Measurements from ENCODE around the gene CELF2.

CELF2 gene

DNA sequence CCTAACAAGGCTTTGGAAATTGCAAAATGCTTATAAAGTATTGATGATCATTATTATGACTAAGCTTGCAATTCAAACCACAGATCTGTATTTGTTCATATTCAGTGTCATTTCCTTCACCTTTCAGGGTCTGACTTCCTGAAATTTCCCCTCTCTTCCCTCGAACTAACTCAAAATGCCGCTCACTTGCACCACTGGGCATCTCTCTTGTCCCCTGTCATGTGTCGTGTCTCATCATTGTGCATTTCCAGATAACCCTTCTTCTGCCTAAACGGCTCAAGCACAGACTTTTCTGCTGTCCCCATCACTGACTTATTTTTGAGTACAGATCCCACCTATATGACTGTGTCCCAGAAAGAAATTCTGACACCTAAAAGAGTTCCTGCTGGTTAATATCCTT is 41.0 kb upstream of the CELF2 start:
- H2BK12ac ChIP-seq (ENCODE audit: low read length): no peak overlapping the region
- no peak overlapping the region for H2AK5ac ChIP-seq (ENCODE audit: low read depth, low read length)
- no peak overlapping the region for H3K23ac ChIP-seq (ENCODE audit: low read depth, low read length, poor library complexity)
- DNase-seq (ENCODE audit: low spot score): no peak
- no peak overlapping the region for H3K18ac ChIP-seq (ENCODE audit: low read length)
- no peak overlapping the region for H2BK120ac ChIP-seq (ENCODE audit: low read depth, low read length)
- H3K9me3 ChIP-seq (replicated peaks in 1 of 2; ENCODE audit: control insufficient read depth in 2 of 2, insufficient read depth in 1 of 2, low read depth in 1 of 2, low read length in 2 of 2): peaks cover 0 to 6% of the 10 kb centered on the region in 2 donors
- H3K27ac ChIP-seq (replicated peaks; ENCODE audit: low read length): no peak overlapping the region
- H3K4ac ChIP-seq (ENCODE audit: low read length): no peak overlapping the region
- no peak overlapping the region for H4K91ac ChIP-seq (ENCODE audit: low read depth, low read length, poor library complexity)
- no peak overlapping the region for H3K9ac ChIP-seq (ENCODE audit: low read depth, low read length, poor library complexity)
- no peak overlapping the region for H2BK15ac ChIP-seq (ENCODE audit: low read length)
- no peak overlapping the region for H2BK5ac ChIP-seq (ENCODE audit: low read length)
- no peak overlapping the region for H4K8ac ChIP-seq (ENCODE audit: low read depth, low read length)
- no peaks in the 10 kb centered on the region for H3K4me1 ChIP-seq (ENCODE audit: control insufficient read depth in 2 of 2, insufficient read depth in 1 of 2, low read depth in 1 of 2, low read length in 2 of 2)
- peaks cover 0 to 6% (median 0%) of the 10 kb centered on the region in 3 experiments for H3K27me3 ChIP-seq (ENCODE audit: control insufficient read depth in 3 of 3, insufficient read depth in 3 of 3, low read depth in 1 of 3, low read length in 3 of 3)
- no peak overlapping the region for H3K4me2 ChIP-seq (ENCODE audit: insufficient read depth, low read length, poor library complexity, severe bottlenecking)
- H3K36me3 ChIP-seq (replicated peaks in 1 of 2; ENCODE audit: control insufficient read depth in 2 of 2, insufficient read depth in 2 of 2, low read length in 2 of 2): no peaks in the 10 kb centered on the region
- H3K4me3 ChIP-seq (ENCODE audit: low read length in 2 of 2): no peak overlapping the region
- WGBS, 2 donors (ENCODE audit: extremely low coverage in 2 of 2, insufficient read length in 2 of 2, insufficient replicate concordance in 1 of 2): no CpG with 5 or more reads among the region's 4 CpGs
- H2AFZ ChIP-seq (ENCODE audit: low read length): no peak overlapping the region
- no peaks in the 10 kb centered on the region for H3K79me1 ChIP-seq (ENCODE audit: low read depth, low read length)
- no peak overlapping the region for H3K14ac ChIP-seq (ENCODE audit: low read length)

DNA sequence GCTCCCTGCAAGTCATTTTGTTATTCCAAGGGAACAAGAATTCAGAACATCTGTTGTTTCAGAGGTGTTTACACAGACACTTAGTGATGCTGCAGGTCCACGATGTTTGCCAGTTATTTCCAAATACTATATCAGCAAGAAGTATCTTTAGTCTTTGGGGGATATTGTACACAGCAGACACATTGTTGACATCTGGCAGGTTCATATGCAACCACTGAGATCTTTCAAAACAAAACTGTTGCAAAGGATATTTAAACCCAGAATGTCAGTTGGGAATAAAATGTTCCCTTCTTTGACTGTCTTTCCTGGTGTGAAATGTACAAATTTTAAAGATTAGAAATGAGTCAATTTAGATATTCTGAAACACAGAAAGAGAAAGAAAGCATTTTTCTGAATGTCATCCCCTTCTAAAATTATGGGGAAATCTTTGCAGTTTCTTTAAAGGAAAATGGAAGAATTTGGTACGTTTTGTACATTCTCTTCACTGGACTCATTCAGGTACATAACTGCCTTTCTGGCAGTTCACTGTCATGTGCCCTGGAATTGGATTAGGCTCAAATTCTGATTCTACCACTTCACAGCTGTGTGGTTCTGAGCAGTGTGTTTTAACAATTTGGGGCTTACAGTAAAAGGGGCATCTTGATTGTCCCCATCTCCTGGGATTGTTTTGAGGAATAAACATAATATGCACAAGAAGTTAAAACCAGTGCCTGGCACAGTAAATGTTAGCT is 40.3 kb upstream of the CELF2 start:
- H2BK15ac ChIP-seq (ENCODE audit: low read length): no peak overlapping the region
- no peak overlapping the region for H3K18ac ChIP-seq (ENCODE audit: low read length)
- no CpG with 5 or more reads among the region's 2 CpGs for WGBS, 2 donors (ENCODE audit: extremely low coverage in 2 of 2, insufficient read length in 2 of 2, insufficient replicate concordance in 1 of 2)
- no peak overlapping the region for H3K4ac ChIP-seq (ENCODE audit: low read length)
- no peak overlapping the region for H3K9ac ChIP-seq (ENCODE audit: low read depth, low read length, poor library complexity)
- H3K4me3 ChIP-seq (ENCODE audit: low read length in 2 of 2): no peak overlapping the region
- no peak overlapping the region for H2BK120ac ChIP-seq (ENCODE audit: low read depth, low read length)
- no peak overlapping the region for H2AK5ac ChIP-seq (ENCODE audit: low read depth, low read length)
- H3K23ac ChIP-seq (ENCODE audit: low read depth, low read length, poor library complexity): no peak overlapping the region
- no peak overlapping the region for H2AFZ ChIP-seq (ENCODE audit: low read length)
- no peak overlapping the region for H3K27ac ChIP-seq (replicated peaks; ENCODE audit: low read length)
- no peaks in the 10 kb centered on the region for H3K79me1 ChIP-seq (ENCODE audit: low read depth, low read length)
- H3K4me1 ChIP-seq (ENCODE audit: control insufficient read depth in 2 of 2, insufficient read depth in 1 of 2, low read depth in 1 of 2, low read length in 2 of 2): no peaks in the 10 kb centered on the region
- no peak overlapping the region for H2BK5ac ChIP-seq (ENCODE audit: low read length)
- peaks cover 0 to 6% (median 0%) of the 10 kb centered on the region in 3 experiments for H3K27me3 ChIP-seq (ENCODE audit: control insufficient read depth in 3 of 3, insufficient read depth in 3 of 3, low read depth in 1 of 3, low read length in 3 of 3)
- H3K4me2 ChIP-seq (ENCODE audit: insufficient read depth, low read length, poor library complexity, severe bottlenecking): no peak overlapping the region
- no peak overlapping the region for H4K8ac ChIP-seq (ENCODE audit: low read depth, low read length)
- H3K9me3 ChIP-seq (replicated peaks in 1 of 2; ENCODE audit: control insufficient read depth in 2 of 2, insufficient read depth in 1 of 2, low read depth in 1 of 2, low read length in 2 of 2): peaks cover 0 to 6% of the 10 kb centered on the region in 2 donors
- H3K14ac ChIP-seq (ENCODE audit: low read length): no peak overlapping the region
- no peak overlapping the region for H2BK12ac ChIP-seq (ENCODE audit: low read length)
- no peaks in the 10 kb centered on the region for H3K36me3 ChIP-seq (replicated peaks in 1 of 2; ENCODE audit: control insufficient read depth in 2 of 2, insufficient read depth in 2 of 2, low read length in 2 of 2)
- no peak overlapping the region for H4K91ac ChIP-seq (ENCODE audit: low read depth, low read length, poor library complexity)
- no peak for DNase-seq (ENCODE audit: low spot score)

DNA sequence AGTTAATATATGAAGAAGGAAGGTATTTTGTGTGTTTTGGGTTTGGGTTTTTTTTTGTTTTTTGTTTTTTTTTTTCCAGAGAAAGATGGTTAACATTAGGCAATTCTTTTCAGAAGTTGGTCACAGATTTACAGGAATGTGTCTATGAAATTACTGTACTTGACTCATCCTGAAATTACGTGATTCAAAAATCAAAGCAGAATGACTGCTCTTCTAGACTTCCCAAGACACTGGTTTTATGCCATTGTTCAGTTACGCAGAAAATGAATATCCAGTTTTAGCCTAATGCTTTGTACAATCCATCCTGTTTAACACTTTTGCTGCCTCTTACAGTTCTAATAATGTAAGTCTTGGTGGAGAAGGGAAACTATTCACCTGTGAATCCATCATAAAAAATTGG is 39.7 kb upstream of the CELF2 start:
- H3K4me3 ChIP-seq (ENCODE audit: low read length in 2 of 2): no peak overlapping the region
- no peak overlapping the region for H3K23ac ChIP-seq (ENCODE audit: low read depth, low read length, poor library complexity)
- no peak for DNase-seq (ENCODE audit: low spot score)
- no peak overlapping the region for H3K27ac ChIP-seq (replicated peaks; ENCODE audit: low read length)
- no peak overlapping the region for H3K4me2 ChIP-seq (ENCODE audit: insufficient read depth, low read length, poor library complexity, severe bottlenecking)
- H3K9ac ChIP-seq (ENCODE audit: low read depth, low read length, poor library complexity): no peak overlapping the region
- H3K18ac ChIP-seq (ENCODE audit: low read length): no peak overlapping the region
- no peak overlapping the region for H4K8ac ChIP-seq (ENCODE audit: low read depth, low read length)
- H3K79me1 ChIP-seq (ENCODE audit: low read depth, low read length): no peaks in the 10 kb centered on the region
- no peaks in the 10 kb centered on the region for H3K4me1 ChIP-seq (ENCODE audit: control insufficient read depth in 2 of 2, insufficient read depth in 1 of 2, low read depth in 1 of 2, low read length in 2 of 2)
- H3K14ac ChIP-seq (ENCODE audit: low read length): no peak overlapping the region
- H3K9me3 ChIP-seq (replicated peaks in 1 of 2; ENCODE audit: control insufficient read depth in 2 of 2, insufficient read depth in 1 of 2, low read depth in 1 of 2, low read length in 2 of 2): peaks cover 0 to 6% of the 10 kb centered on the region in 2 donors
- H3K36me3 ChIP-seq (replicated peaks in 1 of 2; ENCODE audit: control insufficient read depth in 2 of 2, insufficient read depth in 2 of 2, low read length in 2 of 2): no peaks in the 10 kb centered on the region
- H2BK5ac ChIP-seq (ENCODE audit: low read length): no peak overlapping the region
- H3K27me3 ChIP-seq (ENCODE audit: control insufficient read depth in 3 of 3, insufficient read depth in 3 of 3, low read depth in 1 of 3, low read length in 3 of 3): peaks cover 0 to 6% (median 0%) of the 10 kb centered on the region in 3 experiments
- no peak overlapping the region for H4K91ac ChIP-seq (ENCODE audit: low read depth, low read length, poor library complexity)
- no peak overlapping the region for H2BK12ac ChIP-seq (ENCODE audit: low read length)
- no peak overlapping the region for H3K4ac ChIP-seq (ENCODE audit: low read length)
- WGBS, 2 donors (ENCODE audit: extremely low coverage in 2 of 2, insufficient read length in 2 of 2, insufficient replicate concordance in 1 of 2): no CpG with 5 or more reads among the region's 2 CpGs
- H2AK5ac ChIP-seq (ENCODE audit: low read depth, low read length): no peak overlapping the region
- no peak overlapping the region for H2BK15ac ChIP-seq (ENCODE audit: low read length)
- H2BK120ac ChIP-seq (ENCODE audit: low read depth, low read length): no peak overlapping the region
- H2AFZ ChIP-seq (ENCODE audit: low read length): no peak overlapping the region

DNA sequence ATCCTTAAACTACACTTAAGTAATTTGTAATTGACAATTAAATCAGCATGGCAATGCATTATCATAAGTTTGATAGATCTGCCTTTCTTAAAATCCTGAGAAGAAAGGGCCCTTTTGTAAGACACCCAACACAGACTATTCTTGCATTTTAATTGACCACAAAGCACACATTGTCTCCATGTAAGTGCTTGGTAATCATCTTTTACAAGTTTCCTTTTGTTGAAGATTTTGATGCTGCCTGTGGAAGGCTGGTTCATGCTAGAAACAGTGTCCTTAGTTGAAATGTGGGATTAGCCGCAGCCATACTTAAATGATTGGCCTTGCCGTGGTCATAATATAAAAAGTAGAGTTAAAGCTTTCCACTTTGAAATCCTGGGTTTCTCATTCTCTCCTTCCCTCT is 32.3 kb upstream of the CELF2 start:
- no peak overlapping the region for H3K4me2 ChIP-seq (ENCODE audit: insufficient read depth, low read length, poor library complexity, severe bottlenecking)
- no peak overlapping the region for H2BK120ac ChIP-seq (ENCODE audit: low read depth, low read length)
- no peak overlapping the region for H3K18ac ChIP-seq (ENCODE audit: low read length)
- H3K9me3 ChIP-seq (replicated peaks in 1 of 2; ENCODE audit: control insufficient read depth in 2 of 2, insufficient read depth in 1 of 2, low read depth in 1 of 2, low read length in 2 of 2): no peaks in the 10 kb centered on the region
- H3K79me1 ChIP-seq (ENCODE audit: low read depth, low read length): no peaks in the 10 kb centered on the region
- no peak overlapping the region for H3K27ac ChIP-seq (replicated peaks; ENCODE audit: low read length)
- H3K23ac ChIP-seq (ENCODE audit: low read depth, low read length, poor library complexity): no peak overlapping the region
- H3K4me1 ChIP-seq (ENCODE audit: control insufficient read depth in 2 of 2, insufficient read depth in 1 of 2, low read depth in 1 of 2, low read length in 2 of 2): peaks cover 0 to 2% of the 10 kb centered on the region in 2 donors
- H2BK12ac ChIP-seq (ENCODE audit: low read length): no peak overlapping the region
- peak overlapping the region; percentile 22 for H2AFZ ChIP-seq (ENCODE audit: low read length)
- DNase-seq (ENCODE audit: low spot score): no peak
- no peak overlapping the region for H4K8ac ChIP-seq (ENCODE audit: low read depth, low read length)
- H3K9ac ChIP-seq (ENCODE audit: low read depth, low read length, poor library complexity): no peak overlapping the region
- WGBS, 2 donors (ENCODE audit: extremely low coverage in 2 of 2, insufficient read length in 2 of 2, insufficient replicate concordance in 1 of 2): no CpG with 5 or more reads among the region's 2 CpGs
- no peak overlapping the region for H2BK5ac ChIP-seq (ENCODE audit: low read length)
- no peak overlapping the region for H3K14ac ChIP-seq (ENCODE audit: low read length)
- no peaks in the 10 kb centered on the region for H3K36me3 ChIP-seq (replicated peaks in 1 of 2; ENCODE audit: control insufficient read depth in 2 of 2, insufficient read depth in 2 of 2, low read length in 2 of 2)
- H2AK5ac ChIP-seq (ENCODE audit: low read depth, low read length): no peak overlapping the region
- H3K27me3 ChIP-seq (ENCODE audit: control insufficient read depth in 3 of 3, insufficient read depth in 3 of 3, low read depth in 1 of 3, low read length in 3 of 3): no peaks in the 10 kb centered on the region
- H3K4me3 ChIP-seq (ENCODE audit: low read length in 2 of 2): no peak overlapping the region
- no peak overlapping the region for H3K4ac ChIP-seq (ENCODE audit: low read length)
- H2BK15ac ChIP-seq (ENCODE audit: low read length): no peak overlapping the region
- H4K91ac ChIP-seq (ENCODE audit: low read depth, low read length, poor library complexity): no peak overlapping the region
